Right renal cortex interstitium (tissue), 3 donors: ENCODE data around the gene FARP2. TPM values are rescaled to one million over a fixed set of nuclear protein-coding genes. Genes with fewer than 3 reads are reported as not detected.

Source experiments
- DNase-seq, 3 donors: peaks; one replicate each; pipeline ENCODE4 v3.0.0-alpha.2; 2013; ENCODE audit warnings: low read depth in 3 of 3, low spot score in 2 of 3
- polyA plus RNA-seq, 3 donors: library from polyadenylated mRNA; unstranded; fragments of 120-200 nt; gene quantifications; one replicate each; pipeline ENCODE4 v1.2.1, GENCODE V29; 2013; ENCODE audit not compliant: insufficient read length in 3 of 3

FARP2 gene
- polyA plus RNA-seq, 3 donors = 47.9 to 63.7 (median 54.9) TPM

GRCh38 chr2:241479026-241479898 is 123.2 kb downstream of the FARP2 start:
- DNase-seq = no peak

- no peak for DNase-seq
Measured at GRCh38 chr2:241481687-241482086, 125.6 kb downstream of the FARP2 start.

GRCh38 chr2:241482126-241482955 is 126.3 kb downstream of the FARP2 start:
- no peak for DNase-seq

- no peak for DNase-seq
Measured at GRCh38 chr2:241483305-241483704, 127.2 kb downstream of the FARP2 start.

GRCh38 chr2:241485172-241485911 is 129.3 kb downstream of the FARP2 start:
- no peak for DNase-seq

- DNase-seq = no peak
Measured at GRCh38 chr2:241489088-241489487, 133.0 kb downstream of the FARP2 start.

GRCh38 chr2:241489733-241490680 is 133.9 kb downstream of the FARP2 start:
- DNase-seq = no peak

- DNase-seq = no peak
Measured at GRCh38 chr2:241490825-241491506, 134.9 kb downstream of the FARP2 start.

GRCh38 chr2:241491549-241492173 is 135.6 kb downstream of the FARP2 start:
- DNase-seq = no peak

GRCh38 chr2:241492174-241492565 is 136.1 kb downstream of the FARP2 start:
- DNase-seq = no peak

GRCh38 chr2:241493092-241493491 is 137.0 kb downstream of the FARP2 start:
- DNase-seq = no peak

- no peak for DNase-seq
Measured at GRCh38 chr2:241494311-241494908, 138.3 kb downstream of the FARP2 start.

- no peak for DNase-seq
Measured at GRCh38 chr2:241495172-241496002, 139.3 kb downstream of the FARP2 start.

- DNase-seq = no peak
Measured at GRCh38 chr2:241496003-241496707, 140.1 kb downstream of the FARP2 start.

GRCh38 chr2:241496904-241497877 is 141.1 kb downstream of the FARP2 start:
- DNase-seq = no peak
